Fibroblast of lung (primary cell): ENCODE results near the gene MPZL3. TPM values are rescaled to one million over a fixed set of nuclear protein-coding genes. Genes with fewer than 3 reads are reported as not detected.
"Not testable (repeated sequence)": the region's sequence is repeated elsewhere in the genome, so short reads cannot be mapped to it uniquely, and the experiment has no call there.

Source experiments
- DNase-seq, 2 donors: peaks; one replicate each; pipeline versions ENCODE4 v3.0.0 to v3.0.0-alpha.2; 2010; ENCODE audit warnings: low read depth in 2 of 2
- H2AFZ ChIP-seq: 2 replicates; pipeline ENCODE4 v1.5.1; 2012; ENCODE audit warnings: low read length, control low read depth, inconsistent platforms
- H3K27ac ChIP-seq: 2 replicates; pipeline ENCODE4 v1.5.1; 2011; ENCODE audit warnings: low read length, control low read depth; ENCODE audit not compliant: insufficient read depth
- H3K27me3 ChIP-seq: 2 replicates; pipeline ENCODE4 v1.5.1; 2011; ENCODE audit warnings: mild to moderate bottlenecking, low read length; ENCODE audit not compliant: control insufficient read depth, insufficient read depth
- H3K36me3 ChIP-seq: 2 replicates; pipeline ENCODE4 v1.5.1; 2011; ENCODE audit warnings: low read length; ENCODE audit not compliant: control insufficient read depth, insufficient read depth
- H3K4me1 ChIP-seq: 2 replicates; pipeline ENCODE4 v1.5.1; 2011; ENCODE audit warnings: low read length; ENCODE audit not compliant: control insufficient read depth, insufficient read depth; ENCODE audit errors: extremely low read depth
- H3K4me2 ChIP-seq: 2 replicates; pipeline ENCODE4 v1.5.1; 2011; ENCODE audit warnings: low read length, control low read depth; ENCODE audit not compliant: insufficient read depth; ENCODE audit errors: extremely low read depth
- H3K4me3 ChIP-seq, 4 experiments: fragments of 200-600 bp in 1 of 4; sonication (generic) in 1 of 4; replicated peaks in 1 of 4; 2 replicates each; pipeline ENCODE4 v1.5.1; 2011 to 2016; ENCODE audit warnings: low read length in 4 of 4, low read depth in 3 of 4, mild to moderate bottlenecking in 3 of 4, control low read depth in 2 of 4, inconsistent platforms in 1 of 4, mixed read lengths in 1 of 4; ENCODE audit not compliant: insufficient read depth in 1 of 4; ENCODE audit errors: control extremely low read depth in 1 of 4
- H3K79me2 ChIP-seq: 2 replicates; pipeline ENCODE4 v1.5.1; 2012; ENCODE audit warnings: mild to moderate bottlenecking, low read length, inconsistent platforms; ENCODE audit not compliant: control insufficient read depth, insufficient read depth
- H3K9ac ChIP-seq: 2 replicates; pipeline ENCODE4 v1.5.1; 2011; ENCODE audit warnings: mild to moderate bottlenecking, low read length, control low read depth; ENCODE audit not compliant: insufficient read depth
- H3K9me3 ChIP-seq: 2 replicates; pipeline ENCODE4 v1.5.1; 2012; ENCODE audit warnings: low read depth, low read length; ENCODE audit not compliant: control insufficient read depth, insufficient read depth
- H4K20me1 ChIP-seq: 2 replicates; pipeline ENCODE4 v1.5.1; 2011; ENCODE audit warnings: low read length; ENCODE audit not compliant: control insufficient read depth, insufficient read depth; ENCODE audit errors: extremely low read depth
- CTCF ChIP-seq, 2 donors: IDR thresholded peaks in 1 of 2; conservative IDR thresholded peaks in 1 of 2; 1 replicate in 1 of 2; 2 replicates in 1 of 2; pipeline ENCODE4 v1.5.1; 2011 to 2012; ENCODE audit warnings: low read length in 2 of 2, control low read depth in 1 of 2, inconsistent platforms in 1 of 2, low read depth in 1 of 2, mild to moderate bottlenecking in 1 of 2
- EZH2 ChIP-seq: IDR thresholded peaks from 2 replicates; pipeline ENCODE4 v1.5.1; 2012; ENCODE audit warnings: low read length, control low read depth, mild to moderate bottlenecking; ENCODE audit errors: missing control alignments
- polyA plus RNA-seq, 2 donors: library from polyadenylated mRNA; depleted of rRNA in 1 of 2; stranded (reverse) in 1 of 2; unstranded in 1 of 2; fragments of >200 nt; gene quantifications; 2 replicates each; pipeline ENCODE4 v1.2.1, GENCODE V29; 2011 to 2012; ENCODE audit warnings: missing spikeins in 1 of 2
- total RNA-seq: library from RNA; depleted of rRNA; stranded (reverse); fragments of >200 nt; gene quantifications from 2 replicates; pipeline ENCODE4 v1.2.1, GENCODE V29; 2014

Gene MPZL3
- total and polyA plus RNA-seq, 2 donors (not counting 1 experiment from before 2014, with no cell fraction given), result 0.33 to 0.44 TPM

GRCh38 chr11:118194835-118195627, 57.1 kb downstream of the MPZL3 start:
- TF ChIP-seq EZH2 (no peak), CTCF (conservative IDR thresholded peaks at IDR 0.05 in 1 of 2, IDR thresholded peaks at IDR 0.05 in 1 of 2; ENCODE audit: low read depth in 1 of 2, low read length in 2 of 2) (no peak)
- Histone ChIP-seq H3K27me3 (no peaks in the 10 kb centered on the region), H3K4me1 (no peaks in the 10 kb centered on the region), H3K9ac (no peak overlapping the region), H3K4me3 (no peak overlapping the region), H3K9me3 (no peaks in the 10 kb centered on the region), H3K4me2 (peak overlapping the region; percentile 35), H3K27ac (no peak overlapping the region), H2AFZ (no peak overlapping the region), H3K79me2 (no peaks in the 10 kb centered on the region), H3K36me3 (no peaks in the 10 kb centered on the region), H4K20me1 (no peaks in the 10 kb centered on the region)
- peak; percentile 65 to 87 for DNase-seq

- TF ChIP-seq CTCF (conservative IDR thresholded peaks at IDR 0.05 in 1 of 2, IDR thresholded peaks at IDR 0.05 in 1 of 2; ENCODE audit: low read depth in 1 of 2, low read length in 2 of 2), result no peak
- no peak for TF ChIP-seq EZH2
- Histone ChIP-seq H3K36me3 (no peaks in the 10 kb centered on the region), H2AFZ (no peak overlapping the region), H3K4me1 (no peaks in the 10 kb centered on the region), H3K4me3 (no peak overlapping the region), H4K20me1 (no peaks in the 10 kb centered on the region), H3K79me2 (no peaks in the 10 kb centered on the region), H3K27ac (no peak overlapping the region), H3K9me3 (no peaks in the 10 kb centered on the region), H3K27me3 (no peaks in the 10 kb centered on the region), H3K9ac (no peak overlapping the region), H3K4me2 (no peak overlapping the region)
- DNase-seq, result no peak
Measured at GRCh38 chr11:118193910-118194566, 58.1 kb downstream of the MPZL3 start.

GRCh38 chr11:118192817-118193216, 59.3 kb downstream of the MPZL3 start:
- not testable (repeated sequence) for H3K4me2 ChIP-seq, H3K4me3 ChIP-seq, H3K79me2 ChIP-seq, H2AFZ ChIP-seq, DNase-seq, H3K9ac ChIP-seq, H3K36me3 ChIP-seq, H3K27ac ChIP-seq, H4K20me1 ChIP-seq, H3K27me3 ChIP-seq, H3K9me3 ChIP-seq, H3K4me1 ChIP-seq

- DNase-seq, H3K27ac ChIP-seq, H2AFZ ChIP-seq, H3K4me1 ChIP-seq, H3K9ac ChIP-seq, H3K4me3 ChIP-seq, H3K36me3 ChIP-seq, H3K9me3 ChIP-seq, H3K27me3 ChIP-seq, H3K4me2 ChIP-seq, H4K20me1 ChIP-seq, H3K79me2 ChIP-seq: not testable (repeated sequence)
Measured at GRCh38 chr11:118190942-118191506, 61.1 kb downstream of the MPZL3 start.
